K562 (cell line): ENCODE results near the gene NKAIN1. TPM values are rescaled to one million over a fixed set of nuclear protein-coding genes. Genes with fewer than 3 reads are reported as not detected.

ENCODE experiments used
- FOXK1 ChIP-seq: sonication (generic); formaldehyde crosslinking; IDR thresholded peaks from 2 replicates; pipeline ENCODE4 v1.8.0; 2022; ENCODE audit warnings: missing genetic modification reagents, mild to moderate bottlenecking, borderline replicate concordance
- KDM1A ChIP-seq, 2 experiments: fragments of 450-650 bp; IDR thresholded peaks; 2 replicates each; pipeline ENCODE4 v1.6.1; 2016; ENCODE audit warnings: mild to moderate bottlenecking in 2 of 2
- MTA3 ChIP-seq: fragments of 450-650 bp; formaldehyde crosslinking; IDR thresholded peaks from 2 replicates; pipeline ENCODE4 v1.6.1; 2017; ENCODE audit warnings: mild to moderate bottlenecking, borderline replicate concordance
- PCBP1 ChIP-seq: fragments of 200-400 bp; formaldehyde crosslinking; IDR thresholded peaks from 2 replicates; pipeline ENCODE4 v1.6.1; 2018; ENCODE audit warnings: mild to moderate bottlenecking, low read depth, low read length; ENCODE audit not compliant: poor library complexity, severe bottlenecking
- POLR2A ChIP-seq: fragments of 450-650 bp; conservative IDR thresholded peaks from 2 replicates; pipeline ENCODE4 v1.6.1; 2016
- SETDB1 ChIP-seq: IDR thresholded peaks from one replicate; pipeline ENCODE4 v1.6.1; 2012; ENCODE audit warnings: low read length, control low read depth, inconsistent platforms
- SMARCB1 ChIP-seq: IDR thresholded peaks from 2 replicates; pipeline ENCODE4 v1.6.1; 2011; ENCODE audit warnings: improper control_type of control experiment, low read depth; ENCODE audit not compliant: insufficient read length
- ZFP36 ChIP-seq: fragments of 150-350 bp; IDR thresholded peaks from 2 replicates; pipeline ENCODE4 v1.6.1; 2018; ENCODE audit warnings: low read length, low read depth; ENCODE audit not compliant: partially characterized antibody
- polyA plus RNA-seq, 8 experiments: library from polyadenylated mRNA; depleted of rRNA in 4 of 8; stranded (reverse) in 5 of 8; unstranded in 3 of 8; fragments of >200 nt; fragmentation: Nextera tagmentation in 2 of 8; fragmentation: Illumina TruSeq in 1 of 8; extraction: Ambion mirVana in 2 of 8; extraction: Trizol in 1 of 8; gene quantifications; 2 replicates each; pipeline versions ENCODE4 v1.2.1 to v1.2.3, GENCODE V29; 2011 to 2014; ENCODE audit warnings: inconsistent platforms in 1 of 8, missing spikeins in 1 of 8
- total RNA-seq, 7 experiments: library from RNA; depleted of rRNA in 6 of 7; stranded (reverse); fragments of >200 nt in 6 of 7; fragmentation: Illumina TruSeq in 2 of 7; extraction: Trizol in 2 of 7; gene quantifications; 2 replicates each; pipeline versions ENCODE4 v1.2.1 to v1.2.3, GENCODE V29; 2011 to 2021; ENCODE audit warnings: low replicate concordance in 1 of 7
- TF ChIP-seq, protein P1 (sequence below): IDR thresholded peaks from 2 replicates; pipeline ENCODE4 v1.6.1; 2012; ENCODE audit warnings: low read depth, low read length, improper control_type of control experiment, borderline replicate concordance
- TF ChIP-seq, protein P2 (sequence below): fragments of 250-450 bp; sonication (Bioruptor Pico); IDR thresholded peaks from 2 replicates; pipeline ENCODE4 v1.4.0; 2020; ENCODE audit warnings: borderline replicate concordance
- TF ChIP-seq, protein P3 (sequence below): sonication (generic); formaldehyde crosslinking; IDR thresholded peaks from 2 replicates; pipeline ENCODE4 v1.8.1; 2023; ENCODE audit warnings: missing genetic modification reagents, mild to moderate bottlenecking, borderline replicate concordance
- TF ChIP-seq, protein P4 (sequence below): fragments of 450-650 bp; IDR thresholded peaks from 2 replicates; pipeline ENCODE4 v1.6.1; 2016

The NKAIN1 gene
- total and polyA plus RNA-seq, 9 of the 15 experiments (the other 6 are each of a cell fraction or from before 2014, with no cell fraction given), result 0.03 to 0.22 (median 0.04) TPM; not detected in 3

DNA sequence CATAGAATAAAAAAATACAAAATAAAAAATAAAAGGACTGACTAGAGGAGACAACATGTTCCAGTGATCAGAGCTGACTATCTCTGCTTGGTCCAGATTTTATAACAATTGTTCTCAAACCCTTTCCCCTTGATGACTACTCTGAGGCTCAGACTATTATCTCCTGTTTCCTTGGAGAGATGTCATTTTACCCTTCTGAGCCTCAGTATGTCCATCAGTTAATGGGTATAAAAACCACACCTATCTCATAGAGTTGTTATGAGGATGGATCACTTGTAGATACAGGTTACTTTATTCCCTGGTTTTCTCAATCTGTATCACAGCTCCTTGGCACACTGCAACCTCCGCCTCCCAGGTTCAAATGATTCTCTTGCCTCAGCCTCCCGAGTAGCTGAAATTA is 7.0 kb downstream of the NKAIN1 start (continued):
- TF ChIP-seq PCBP1, result no peak
- no peak for TF ChIP-seq SETDB1
- TF ChIP-seq, protein P1, sequence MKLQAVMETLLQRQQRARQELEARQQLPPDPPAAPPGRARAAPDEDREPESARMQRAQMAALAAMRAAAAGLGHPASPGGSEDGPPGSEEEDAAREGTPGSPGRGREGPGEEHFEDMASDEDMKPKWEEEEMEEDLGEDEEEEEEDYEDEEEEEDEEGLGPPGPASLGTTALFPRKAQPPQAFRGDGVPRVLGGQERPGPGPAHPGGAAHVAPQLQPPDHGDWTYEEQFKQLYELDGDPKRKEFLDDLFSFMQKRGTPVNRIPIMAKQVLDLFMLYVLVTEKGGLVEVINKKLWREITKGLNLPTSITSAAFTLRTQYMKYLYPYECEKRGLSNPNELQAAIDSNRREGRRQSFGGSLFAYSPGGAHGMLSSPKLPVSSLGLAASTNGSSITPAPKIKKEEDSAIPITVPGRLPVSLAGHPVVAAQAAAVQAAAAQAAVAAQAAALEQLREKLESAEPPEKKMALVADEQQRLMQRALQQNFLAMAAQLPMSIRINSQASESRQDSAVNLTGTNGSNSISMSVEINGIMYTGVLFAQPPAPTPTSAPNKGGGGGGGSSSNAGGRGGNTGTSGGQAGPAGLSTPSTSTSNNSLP, result no peak
- TF ChIP-seq, protein P2, sequence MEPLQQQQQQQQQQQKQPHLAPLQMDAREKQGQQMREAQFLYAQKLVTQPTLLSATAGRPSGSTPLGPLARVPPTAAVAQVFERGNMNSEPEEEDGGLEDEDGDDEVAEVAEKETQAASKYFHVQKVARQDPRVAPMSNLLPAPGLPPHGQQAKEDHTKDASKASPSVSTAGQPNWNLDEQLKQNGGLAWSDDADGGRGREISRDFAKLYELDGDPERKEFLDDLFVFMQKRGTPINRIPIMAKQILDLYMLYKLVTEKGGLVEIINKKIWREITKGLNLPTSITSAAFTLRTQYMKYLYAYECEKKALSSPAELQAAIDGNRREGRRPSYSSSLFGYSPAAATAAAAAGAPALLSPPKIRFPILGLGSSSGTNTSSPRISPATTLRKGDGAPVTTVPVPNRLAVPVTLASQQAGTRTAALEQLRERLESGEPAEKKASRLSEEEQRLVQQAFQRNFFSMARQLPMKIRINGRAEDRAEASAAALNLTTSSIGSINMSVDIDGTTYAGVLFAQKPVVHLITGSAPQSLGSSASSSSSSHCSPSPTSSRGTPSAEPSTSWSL (CRISPR knock-in tag), result no peak
- no peak for TF ChIP-seq MTA3
- 0 out of 4 replicates have a peak, but pooled peaks of 1 of the 2 experiments have one; percentile 20 for TF ChIP-seq KDM1A (IDR thresholded peaks at IDR 0.05)
- no peak for TF ChIP-seq ZFP36
- TF ChIP-seq SMARCB1, result no peak
- TF ChIP-seq POLR2A, result no peak
- TF ChIP-seq, protein P3, sequence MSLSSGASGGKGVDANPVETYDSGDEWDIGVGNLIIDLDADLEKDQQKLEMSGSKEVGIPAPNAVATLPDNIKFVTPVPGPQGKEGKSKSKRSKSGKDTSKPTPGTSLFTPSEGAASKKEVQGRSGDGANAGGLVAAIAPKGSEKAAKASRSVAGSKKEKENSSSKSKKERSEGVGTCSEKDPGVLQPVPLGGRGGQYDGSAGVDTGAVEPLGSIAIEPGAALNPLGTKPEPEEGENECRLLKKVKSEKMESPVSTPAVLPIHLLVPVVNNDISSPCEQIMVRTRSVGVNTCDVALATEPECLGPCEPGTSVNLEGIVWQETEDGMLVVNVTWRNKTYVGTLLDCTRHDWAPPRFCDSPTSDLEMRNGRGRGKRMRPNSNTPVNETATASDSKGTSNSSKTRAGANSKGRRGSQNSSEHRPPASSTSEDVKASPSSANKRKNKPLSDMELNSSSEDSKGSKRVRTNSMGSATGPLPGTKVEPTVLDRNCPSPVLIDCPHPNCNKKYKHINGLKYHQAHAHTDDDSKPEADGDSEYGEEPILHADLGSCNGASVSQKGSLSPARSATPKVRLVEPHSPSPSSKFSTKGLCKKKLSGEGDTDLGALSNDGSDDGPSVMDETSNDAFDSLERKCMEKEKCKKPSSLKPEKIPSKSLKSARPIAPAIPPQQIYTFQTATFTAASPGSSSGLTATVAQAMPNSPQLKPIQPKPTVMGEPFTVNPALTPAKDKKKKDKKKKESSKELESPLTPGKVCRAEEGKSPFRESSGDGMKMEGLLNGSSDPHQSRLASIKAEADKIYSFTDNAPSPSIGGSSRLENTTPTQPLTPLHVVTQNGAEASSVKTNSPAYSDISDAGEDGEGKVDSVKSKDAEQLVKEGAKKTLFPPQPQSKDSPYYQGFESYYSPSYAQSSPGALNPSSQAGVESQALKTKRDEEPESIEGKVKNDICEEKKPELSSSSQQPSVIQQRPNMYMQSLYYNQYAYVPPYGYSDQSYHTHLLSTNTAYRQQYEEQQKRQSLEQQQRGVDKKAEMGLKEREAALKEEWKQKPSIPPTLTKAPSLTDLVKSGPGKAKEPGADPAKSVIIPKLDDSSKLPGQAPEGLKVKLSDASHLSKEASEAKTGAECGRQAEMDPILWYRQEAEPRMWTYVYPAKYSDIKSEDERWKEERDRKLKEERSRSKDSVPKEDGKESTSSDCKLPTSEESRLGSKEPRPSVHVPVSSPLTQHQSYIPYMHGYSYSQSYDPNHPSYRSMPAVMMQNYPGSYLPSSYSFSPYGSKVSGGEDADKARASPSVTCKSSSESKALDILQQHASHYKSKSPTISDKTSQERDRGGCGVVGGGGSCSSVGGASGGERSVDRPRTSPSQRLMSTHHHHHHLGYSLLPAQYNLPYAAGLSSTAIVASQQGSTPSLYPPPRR (CRISPR knock-in tag), result no peak
- TF ChIP-seq, protein P4, sequence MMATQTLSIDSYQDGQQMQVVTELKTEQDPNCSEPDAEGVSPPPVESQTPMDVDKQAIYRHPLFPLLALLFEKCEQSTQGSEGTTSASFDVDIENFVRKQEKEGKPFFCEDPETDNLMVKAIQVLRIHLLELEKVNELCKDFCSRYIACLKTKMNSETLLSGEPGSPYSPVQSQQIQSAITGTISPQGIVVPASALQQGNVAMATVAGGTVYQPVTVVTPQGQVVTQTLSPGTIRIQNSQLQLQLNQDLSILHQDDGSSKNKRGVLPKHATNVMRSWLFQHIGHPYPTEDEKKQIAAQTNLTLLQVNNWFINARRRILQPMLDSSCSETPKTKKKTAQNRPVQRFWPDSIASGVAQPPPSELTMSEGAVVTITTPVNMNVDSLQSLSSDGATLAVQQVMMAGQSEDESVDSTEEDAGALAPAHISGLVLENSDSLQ, result no peak
- no peak for TF ChIP-seq FOXK1 (CRISPR knock-in tag)
